OCI-LY1 (cell line): ENCODE results near the gene PTPRM.
A peak's percentile ranks its signal among the peaks of the same experiment; 100 is the strongest.

Experiments
- EZH2 ChIP-seq: fragments of 200-600 bp; sonication (generic), shearing (Covaris generic); IDR thresholded peaks from 2 replicates; pipeline ENCODE4 v1.8.0; 2017; ENCODE audit warnings: borderline replicate concordance, mixed run types, mild to moderate bottlenecking, antibody characterized with exemption, low read length, moderate library complexity, mixed read lengths
- TF ChIP-seq, protein P1 (sequence below): fragments of 200-600 bp; sonication (generic), shearing (Covaris generic); IDR thresholded peaks from 2 replicates; pipeline ENCODE4 v1.5.1; 2017; ENCODE audit warnings: mild to moderate bottlenecking, antibody characterized with exemption, low read length, moderate library complexity, mixed read lengths

DNA sequence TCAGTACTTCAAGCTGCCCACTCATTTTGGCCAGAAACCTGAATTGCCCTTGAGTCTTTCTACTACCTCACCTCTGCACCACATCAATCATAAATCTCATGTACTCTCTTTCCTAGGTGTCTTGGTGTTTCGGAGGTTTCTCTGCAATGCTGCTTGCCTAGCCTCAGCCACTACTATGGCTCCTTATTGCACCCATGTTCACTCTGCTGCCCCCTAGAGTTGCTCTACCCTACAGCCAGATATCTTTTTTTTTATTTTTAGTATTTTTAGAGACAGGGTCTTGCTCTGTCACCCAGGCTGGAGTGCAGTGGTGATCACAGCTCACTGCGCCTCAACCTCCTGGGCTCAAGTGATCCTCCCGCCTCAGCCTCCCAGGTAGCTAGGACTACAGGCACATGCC, 413.0 kb downstream of the PTPRM start:
- TF ChIP-seq, protein P1, sequence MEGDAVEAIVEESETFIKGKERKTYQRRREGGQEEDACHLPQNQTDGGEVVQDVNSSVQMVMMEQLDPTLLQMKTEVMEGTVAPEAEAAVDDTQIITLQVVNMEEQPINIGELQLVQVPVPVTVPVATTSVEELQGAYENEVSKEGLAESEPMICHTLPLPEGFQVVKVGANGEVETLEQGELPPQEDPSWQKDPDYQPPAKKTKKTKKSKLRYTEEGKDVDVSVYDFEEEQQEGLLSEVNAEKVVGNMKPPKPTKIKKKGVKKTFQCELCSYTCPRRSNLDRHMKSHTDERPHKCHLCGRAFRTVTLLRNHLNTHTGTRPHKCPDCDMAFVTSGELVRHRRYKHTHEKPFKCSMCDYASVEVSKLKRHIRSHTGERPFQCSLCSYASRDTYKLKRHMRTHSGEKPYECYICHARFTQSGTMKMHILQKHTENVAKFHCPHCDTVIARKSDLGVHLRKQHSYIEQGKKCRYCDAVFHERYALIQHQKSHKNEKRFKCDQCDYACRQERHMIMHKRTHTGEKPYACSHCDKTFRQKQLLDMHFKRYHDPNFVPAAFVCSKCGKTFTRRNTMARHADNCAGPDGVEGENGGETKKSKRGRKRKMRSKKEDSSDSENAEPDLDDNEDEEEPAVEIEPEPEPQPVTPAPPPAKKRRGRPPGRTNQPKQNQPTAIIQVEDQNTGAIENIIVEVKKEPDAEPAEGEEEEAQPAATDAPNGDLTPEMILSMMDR: peak; percentile 28; the same call in 1 of the 2 replicates
- TF ChIP-seq EZH2: no peak
